Measurements from ENCODE around the gene CHD1L. TPM values are rescaled to one million over a fixed set of nuclear protein-coding genes. Genes with fewer than 3 reads are reported as not detected.
"Not testable (repeated sequence)": the region's sequence is repeated elsewhere in the genome, so short reads cannot be mapped to it uniquely, and the experiment has no call there.

Gene CHD1L
- total and polyA plus RNA-seq, 2 of the 13 experiments (the other 11 are each of a cell fraction or from before 2014, with no cell fraction given) = 74.3 to 111 TPM

DNA sequence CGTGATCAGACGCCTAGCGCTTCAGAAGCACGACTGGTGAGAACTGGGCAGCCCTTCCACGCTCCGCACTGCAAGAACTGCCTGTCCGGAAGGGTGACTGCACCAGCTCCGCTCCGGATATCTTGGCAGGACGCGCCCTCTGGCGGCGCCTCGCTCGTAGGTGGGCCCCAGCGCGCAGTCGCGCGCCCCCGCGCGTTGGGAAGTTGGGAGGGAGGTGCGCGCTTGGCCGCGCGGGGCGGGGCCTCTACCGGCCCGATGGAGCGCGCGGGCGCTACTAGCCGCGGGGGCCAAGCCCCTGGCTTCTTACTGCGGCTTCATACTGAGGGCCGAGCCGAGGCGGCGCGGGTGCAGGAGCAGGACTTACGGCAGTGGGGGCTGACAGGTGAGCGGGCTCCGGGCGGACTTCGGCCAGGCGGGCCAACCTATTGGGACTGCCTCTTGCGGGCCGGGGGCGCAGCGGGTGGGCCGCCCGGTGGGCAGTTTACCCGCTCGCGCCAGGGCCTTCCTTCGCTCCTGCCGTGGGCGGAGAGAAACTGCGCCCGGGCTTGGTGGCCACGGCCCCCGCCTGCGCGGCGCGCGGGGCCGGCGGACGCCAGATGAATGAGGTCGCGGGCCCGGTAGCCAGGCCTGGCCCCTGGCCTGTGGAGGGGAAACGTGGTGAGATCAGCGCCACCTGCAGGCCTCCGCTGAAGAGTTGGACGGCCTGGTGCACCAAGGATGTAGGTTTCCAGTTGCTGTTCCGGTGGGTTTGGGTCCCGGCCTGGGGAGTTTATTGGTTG lies at the start of gene CHD1L (continued):
- no peak for TF ChIP-seq DZIP1 (CRISPR knock-in tag; IDR thresholded peaks at IDR 0.05)

DNA sequence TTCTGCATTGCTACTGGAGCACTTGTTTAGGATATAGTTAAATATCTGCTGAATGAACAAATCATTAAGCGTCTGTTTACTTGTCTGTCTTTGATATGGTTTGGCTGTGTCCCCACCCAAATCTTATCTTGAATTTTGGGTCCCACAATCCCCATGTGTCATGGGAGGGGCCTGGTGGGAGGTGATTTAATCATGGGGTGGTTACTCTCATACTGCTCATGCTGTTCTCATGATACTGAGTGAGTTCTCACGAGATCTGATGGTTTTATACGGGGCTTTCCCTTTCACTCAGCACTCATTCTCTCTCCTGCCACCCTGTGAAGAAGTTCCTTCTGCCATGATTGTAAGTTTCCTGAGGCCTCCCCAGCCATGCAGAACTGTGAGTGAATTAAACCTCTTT lies 45.2 kb upstream of the CHD1L start:
- H3K27me3 ChIP-seq (ENCODE audit: control insufficient read depth in 1 of 2, insufficient read depth in 2 of 2, low read length in 2 of 2); H3K4me3 ChIP-seq (replicated peaks in 1 of 3; ENCODE audit: insufficient read depth in 1 of 3, low read depth in 2 of 3, low read length in 3 of 3); H3K79me2 ChIP-seq (ENCODE audit: insufficient read depth, low read length); CTCF ChIA-PET (ENCODE audit: low intra/inter-chr PET ratio, low total read pairs); H3K4me2 ChIP-seq (ENCODE audit: low read depth, low read length); DNase-seq (ENCODE audit: low spot score); FAIRE-seq; POLR2A ChIA-PET; H3K27ac ChIP-seq (ENCODE audit: extremely low read length, insufficient read depth, low read length); H2AFZ ChIP-seq (ENCODE audit: low read length); H3K4me1 ChIP-seq (ENCODE audit: insufficient read depth, low read length); H3K9ac ChIP-seq (ENCODE audit: insufficient read depth, low read depth, low read length); BruUV-seq (replicated peaks); H3K9me3 ChIP-seq (ENCODE audit: low read length); ATAC-seq; intact Hi-C loops (cut with micrococcal nuclease; ENCODE audit: unreplicated experiment); H4K20me1 ChIP-seq (ENCODE audit: insufficient read depth, low read length); in situ Hi-C loops (cut with HindIII; ENCODE audit: extremely low pct_ligation_motif_present, low pct_unique_long_range_greater_than_20kb): not testable (repeated sequence)
- 94% methylated on average over 3 of the region's 3 CpGs for WGBS (ENCODE audit: low lambda C conversion rate)
- peaks cover 8 to 15% of the 10 kb centered on the region in 2 experiments; a peak in 3 of 5 replicates for H3K36me3 ChIP-seq (replicated peaks in 1 of 2; ENCODE audit: control insufficient read depth in 1 of 2, insufficient read depth in 2 of 2, low read length in 2 of 2)

DNA sequence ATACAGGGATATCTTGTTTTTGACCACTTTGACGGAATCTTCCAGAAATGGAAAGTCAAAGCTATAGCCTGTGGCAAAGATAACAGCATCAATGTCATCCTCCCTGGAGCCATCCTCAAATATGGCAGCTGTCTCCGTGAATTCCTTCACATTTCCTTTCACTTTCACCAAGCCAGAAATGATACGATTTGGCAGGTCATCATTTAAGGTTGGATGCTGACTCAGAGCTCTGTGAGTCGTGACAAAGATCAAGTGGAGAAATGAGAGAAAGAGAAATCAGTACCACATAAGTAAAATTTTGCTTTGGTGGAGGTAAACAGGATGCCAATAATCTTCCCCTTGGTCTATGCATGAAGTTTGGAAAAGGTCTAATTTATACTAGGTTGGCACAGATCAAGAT lies 41.2 kb upstream of the CHD1L start:
- no peaks in the 10 kb centered on the region for H3K79me2 ChIP-seq (ENCODE audit: insufficient read depth, low read length)
- no peaks in the 10 kb centered on the region; the same call in 1 of the 2 replicates for H4K20me1 ChIP-seq (ENCODE audit: insufficient read depth, low read length)
- peak; percentile 13; the same call in 1 of the 3 replicates for ATAC-seq
- FAIRE-seq = no peak
- ChIA-PET CTCF (ENCODE audit: low intra/inter-chr PET ratio, low total read pairs) (no interaction called here), POLR2A (interaction anchor here (1.0 to 3.4 kb wide), 4 partner anchors 10 to 46 kb away, joined by 3 to 16 read pairs (median 8); partner anchors contain the start of gene CHD1L)
- H3K4me2 ChIP-seq (ENCODE audit: low read depth, low read length) = no peak overlapping the region
- intact Hi-C loops (cut with micrococcal nuclease; ENCODE audit: unreplicated experiment) (loop anchor here (5.0 kb wide), 1 partner anchor 36 kb away; no protein-coding TSS in a partner anchor), in situ Hi-C loops (cut with HindIII; ENCODE audit: extremely low pct_ligation_motif_present, low pct_unique_long_range_greater_than_20kb) (no loop called here)
- peaks cover 10 to 31% of the 10 kb centered on the region in 2 experiments for H3K36me3 ChIP-seq (replicated peaks in 1 of 2; ENCODE audit: control insufficient read depth in 1 of 2, insufficient read depth in 2 of 2, low read length in 2 of 2)
- no peak for DNase-seq (ENCODE audit: low spot score)
- no peaks in the 10 kb centered on the region for H3K4me1 ChIP-seq (ENCODE audit: insufficient read depth, low read length)
- no peak overlapping the region for H3K4me3 ChIP-seq (replicated peaks in 1 of 3; ENCODE audit: insufficient read depth in 1 of 3, low read depth in 2 of 3, low read length in 3 of 3)
- no TSS peak for BruUV-seq (replicated peaks)
- WGBS (ENCODE audit: low lambda C conversion rate) = 95% methylated on average over 4 of the region's 4 CpGs
- H3K9me3 ChIP-seq (ENCODE audit: low read length) = peaks cover 6% of the 10 kb centered on the region; the same call in 1 of the 2 replicates
- H3K27ac ChIP-seq (ENCODE audit: extremely low read length, insufficient read depth, low read length) = no peak overlapping the region
- H3K9ac ChIP-seq (ENCODE audit: insufficient read depth, low read depth, low read length) = no peak overlapping the region
- H2AFZ ChIP-seq (ENCODE audit: low read length) = no peak overlapping the region
- no peaks in the 10 kb centered on the region for H3K27me3 ChIP-seq (ENCODE audit: control insufficient read depth in 1 of 2, insufficient read depth in 2 of 2, low read length in 2 of 2)
- TF ChIP-seq SMYD3 (CRISPR knock-in tag; IDR thresholded peaks at IDR 0.05) = no peak
- TF ChIP-seq, protein P1, sequence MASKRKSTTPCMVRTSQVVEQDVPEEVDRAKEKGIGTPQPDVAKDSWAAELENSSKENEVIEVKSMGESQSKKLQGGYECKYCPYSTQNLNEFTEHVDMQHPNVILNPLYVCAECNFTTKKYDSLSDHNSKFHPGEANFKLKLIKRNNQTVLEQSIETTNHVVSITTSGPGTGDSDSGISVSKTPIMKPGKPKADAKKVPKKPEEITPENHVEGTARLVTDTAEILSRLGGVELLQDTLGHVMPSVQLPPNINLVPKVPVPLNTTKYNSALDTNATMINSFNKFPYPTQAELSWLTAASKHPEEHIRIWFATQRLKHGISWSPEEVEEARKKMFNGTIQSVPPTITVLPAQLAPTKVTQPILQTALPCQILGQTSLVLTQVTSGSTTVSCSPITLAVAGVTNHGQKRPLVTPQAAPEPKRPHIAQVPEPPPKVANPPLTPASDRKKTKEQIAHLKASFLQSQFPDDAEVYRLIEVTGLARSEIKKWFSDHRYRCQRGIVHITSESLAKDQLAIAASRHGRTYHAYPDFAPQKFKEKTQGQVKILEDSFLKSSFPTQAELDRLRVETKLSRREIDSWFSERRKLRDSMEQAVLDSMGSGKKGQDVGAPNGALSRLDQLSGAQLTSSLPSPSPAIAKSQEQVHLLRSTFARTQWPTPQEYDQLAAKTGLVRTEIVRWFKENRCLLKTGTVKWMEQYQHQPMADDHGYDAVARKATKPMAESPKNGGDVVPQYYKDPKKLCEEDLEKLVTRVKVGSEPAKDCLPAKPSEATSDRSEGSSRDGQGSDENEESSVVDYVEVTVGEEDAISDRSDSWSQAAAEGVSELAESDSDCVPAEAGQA (IDR thresholded peaks at IDR 0.05; ENCODE audit: low read depth) = no peak
- TF ChIP-seq, protein P1 (CRISPR knock-in tag; IDR thresholded peaks at IDR 0.05; ENCODE audit: borderline replicate concordance) = no peak
